GM21825 (cell line): ENCODE measurements around the gene ZBTB24.

Experiments
- ATAC-seq: cut with Tn5 transposase; IDR thresholded peaks from one replicate; pipeline ENCODE4 v1.9.1; 2021; ENCODE audit warnings: mild to moderate bottlenecking, moderate library complexity; ENCODE audit not compliant: unreplicated experiment

ZBTB24 gene

GRCh38 chr6:109434456-109434855 lies 48.6 kb downstream of the ZBTB24 start:
- ATAC-seq, result no peak

GRCh38 chr6:109429496-109429895 lies 53.5 kb downstream of the ZBTB24 start:
- no peak for ATAC-seq

- ATAC-seq, result no peak
These were observed 54.0 kb downstream of the ZBTB24 start for GRCh38 chr6:109428889-109429477.

- ATAC-seq, result no peak
These were observed 58.1 kb downstream of the ZBTB24 start for GRCh38 chr6:109424946-109425345.

GRCh38 chr6:109421184-109421583 lies 61.8 kb downstream of the ZBTB24 start:
- ATAC-seq, result no peak

- no peak for ATAC-seq
These were observed 62.3 kb downstream of the ZBTB24 start for GRCh38 chr6:109420751-109421150.

- no peak for ATAC-seq
These were observed 65.4 kb downstream of the ZBTB24 start for GRCh38 chr6:109417646-109418045.
